Measurements from ENCODE around the gene NRBF2.

Gene NRBF2

GRCh38 chr10:63169624-63170023 lies 36.5 kb downstream of the NRBF2 start:
- TF ChIP-seq, protein P1, sequence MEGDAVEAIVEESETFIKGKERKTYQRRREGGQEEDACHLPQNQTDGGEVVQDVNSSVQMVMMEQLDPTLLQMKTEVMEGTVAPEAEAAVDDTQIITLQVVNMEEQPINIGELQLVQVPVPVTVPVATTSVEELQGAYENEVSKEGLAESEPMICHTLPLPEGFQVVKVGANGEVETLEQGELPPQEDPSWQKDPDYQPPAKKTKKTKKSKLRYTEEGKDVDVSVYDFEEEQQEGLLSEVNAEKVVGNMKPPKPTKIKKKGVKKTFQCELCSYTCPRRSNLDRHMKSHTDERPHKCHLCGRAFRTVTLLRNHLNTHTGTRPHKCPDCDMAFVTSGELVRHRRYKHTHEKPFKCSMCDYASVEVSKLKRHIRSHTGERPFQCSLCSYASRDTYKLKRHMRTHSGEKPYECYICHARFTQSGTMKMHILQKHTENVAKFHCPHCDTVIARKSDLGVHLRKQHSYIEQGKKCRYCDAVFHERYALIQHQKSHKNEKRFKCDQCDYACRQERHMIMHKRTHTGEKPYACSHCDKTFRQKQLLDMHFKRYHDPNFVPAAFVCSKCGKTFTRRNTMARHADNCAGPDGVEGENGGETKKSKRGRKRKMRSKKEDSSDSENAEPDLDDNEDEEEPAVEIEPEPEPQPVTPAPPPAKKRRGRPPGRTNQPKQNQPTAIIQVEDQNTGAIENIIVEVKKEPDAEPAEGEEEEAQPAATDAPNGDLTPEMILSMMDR (IDR thresholded peaks at IDR 0.05; ENCODE audit: borderline replicate concordance, control extremely low read depth, extremely low read depth, insufficient read depth, missing control alignments) = no peak
- in situ Hi-C loops (cut with MboI; ENCODE audit: low sequenced_read_pairs, unreplicated experiment) = loop anchor here (10.0 kb wide), 1 partner anchor 555 kb away; no protein-coding TSS in a partner anchor
- no peak for DNase-seq (ENCODE audit: low spot score)

DNA sequence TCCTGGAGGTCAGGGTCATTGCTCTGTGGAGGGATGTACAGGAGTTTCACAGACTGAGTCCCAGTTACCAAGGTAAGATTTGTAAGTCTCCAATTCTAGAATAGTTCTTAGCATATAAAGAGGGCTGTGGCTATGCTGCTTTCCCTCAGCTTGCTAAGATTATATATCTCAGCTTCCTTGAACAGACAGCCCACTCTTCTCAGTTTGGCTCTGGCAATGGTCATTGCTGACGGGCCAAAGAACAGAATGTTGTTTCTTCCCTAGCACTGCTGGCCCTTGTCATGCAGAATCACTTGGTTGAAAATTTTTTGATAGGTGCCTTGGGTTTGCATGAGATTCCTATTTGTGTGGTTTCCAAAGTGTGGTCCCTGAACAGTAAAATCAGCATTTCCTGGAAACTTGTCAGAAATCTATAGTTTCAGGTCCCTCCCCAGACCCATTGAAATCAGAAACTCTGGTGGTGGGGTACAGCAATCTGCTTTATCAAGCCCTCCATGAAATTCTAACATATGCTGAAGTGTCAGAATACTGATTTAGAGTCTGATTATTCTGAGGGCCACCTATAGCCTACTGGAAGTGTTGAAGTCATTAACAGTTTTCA lies 38.2 kb downstream of the NRBF2 start:
- no peak for DNase-seq (ENCODE audit: low spot score)
- TF ChIP-seq, protein P1 (IDR thresholded peaks at IDR 0.05; ENCODE audit: borderline replicate concordance, control extremely low read depth, extremely low read depth, insufficient read depth, missing control alignments) = no peak
- in situ Hi-C loops (cut with MboI; ENCODE audit: low sequenced_read_pairs, unreplicated experiment) = no loop called here

DNA sequence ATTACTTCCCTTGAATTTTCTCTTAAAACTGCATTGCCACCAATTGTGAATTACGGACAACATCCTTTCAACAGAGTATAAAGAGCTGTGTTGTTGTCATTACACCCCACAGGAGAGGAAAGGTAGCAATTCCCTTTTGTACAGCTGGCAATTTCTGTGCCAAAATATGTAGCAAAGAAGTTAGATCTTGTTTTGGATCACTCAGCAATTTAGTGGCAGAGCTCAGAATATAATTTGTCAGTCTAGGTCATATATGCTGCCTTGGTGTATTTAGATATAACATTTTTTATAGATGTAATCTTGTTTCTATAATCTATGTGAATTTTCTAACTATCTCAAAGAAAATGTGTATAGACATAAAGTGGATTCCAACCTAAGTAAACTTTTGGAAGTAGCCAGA lies 38.8 kb downstream of the NRBF2 start:
- no peak for DNase-seq (ENCODE audit: low spot score)
- in situ Hi-C loops (cut with MboI; ENCODE audit: low sequenced_read_pairs, unreplicated experiment) = no loop called here
- TF ChIP-seq, protein P1 (IDR thresholded peaks at IDR 0.05; ENCODE audit: borderline replicate concordance, control extremely low read depth, extremely low read depth, insufficient read depth, missing control alignments) = no peak

DNA sequence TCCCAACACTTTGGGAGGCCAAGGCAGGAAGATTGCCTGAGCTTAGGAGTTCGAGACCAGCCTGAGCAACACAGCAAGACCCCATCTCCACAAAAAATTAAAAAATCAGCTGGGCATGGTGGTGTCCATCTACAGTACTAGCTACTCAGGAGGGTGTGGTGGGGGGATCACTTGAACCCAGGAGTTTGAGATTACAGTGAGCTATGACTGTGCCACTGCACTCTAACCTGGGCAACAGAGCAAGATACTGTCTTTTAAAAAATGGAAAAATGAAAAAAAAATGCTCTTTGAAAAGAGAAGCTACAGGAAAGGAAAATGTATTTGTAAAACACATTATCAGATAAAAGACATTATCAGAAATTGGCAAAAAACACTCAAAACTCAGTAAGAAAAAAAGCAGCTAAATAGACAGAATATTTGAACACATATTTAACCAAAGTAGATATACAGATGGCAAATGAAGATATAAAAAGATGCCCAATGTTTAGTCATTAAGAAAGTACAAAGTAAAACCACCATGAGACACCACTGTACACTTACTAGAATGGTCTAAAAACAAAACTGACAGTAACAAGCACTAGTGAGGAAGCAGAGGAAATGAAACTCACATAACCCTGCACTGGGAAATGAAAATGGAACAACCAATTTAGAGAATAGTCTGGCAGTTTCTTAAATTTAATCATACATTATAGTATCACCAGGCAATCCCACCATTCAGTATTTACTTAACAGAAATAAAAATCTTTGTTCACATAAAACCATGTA lies 40.5 kb downstream of the NRBF2 start:
- in situ Hi-C loops (cut with MboI; ENCODE audit: low sequenced_read_pairs, unreplicated experiment) = no loop called here
- DNase-seq (ENCODE audit: low spot score) = peak; percentile 42
- TF ChIP-seq, protein P1 (IDR thresholded peaks at IDR 0.05; ENCODE audit: borderline replicate concordance, control extremely low read depth, extremely low read depth, insufficient read depth, missing control alignments) = no peak

- in situ Hi-C loops (cut with MboI; ENCODE audit: low sequenced_read_pairs, unreplicated experiment) = no loop called here
- no peak for DNase-seq (ENCODE audit: low spot score)
- TF ChIP-seq, protein P1 (IDR thresholded peaks at IDR 0.05; ENCODE audit: borderline replicate concordance, control extremely low read depth, extremely low read depth, insufficient read depth, missing control alignments) = no peak
Measured at GRCh38 chr10:63175534-63175933, 42.4 kb downstream of the NRBF2 start.

- in situ Hi-C loops (cut with MboI; ENCODE audit: low sequenced_read_pairs, unreplicated experiment) = no loop called here
- TF ChIP-seq, protein P1 (IDR thresholded peaks at IDR 0.05; ENCODE audit: borderline replicate concordance, control extremely low read depth, extremely low read depth, insufficient read depth, missing control alignments) = no peak
- no peak for DNase-seq (ENCODE audit: low spot score)
Measured at GRCh38 chr10:63192826-63193225, 59.7 kb downstream of the NRBF2 start.

Measured in GM13976 (cell line).